HG03135 (cell line): ENCODE results near the gene RAB22A.

Experiments
- ATAC-seq: cut with Tn5 transposase; IDR thresholded peaks from one replicate; pipeline ENCODE4 v1.9.1; 2021; ENCODE audit warnings: mild to moderate bottlenecking, moderate library complexity; ENCODE audit not compliant: unreplicated experiment

Gene RAB22A

DNA sequence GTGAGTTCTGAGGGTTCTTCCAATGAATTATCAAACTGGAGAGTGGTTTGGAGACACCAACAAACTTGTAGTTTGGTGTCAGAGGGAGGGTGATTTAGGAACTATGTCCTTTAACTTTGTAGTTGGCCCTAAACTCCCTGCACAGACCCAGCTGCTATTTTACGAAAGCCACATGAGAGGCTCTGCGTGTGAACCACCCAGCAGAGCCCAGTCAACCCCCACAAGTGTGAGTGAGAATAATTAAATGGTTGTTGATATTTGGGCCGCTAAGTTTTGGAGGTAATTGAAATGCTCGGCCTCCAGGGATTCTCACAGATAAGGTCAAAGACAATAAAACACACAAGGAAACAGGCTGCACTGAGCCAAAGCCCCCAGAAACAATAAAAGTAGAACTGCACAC, 72.6 kb downstream of the RAB22A start:
- no peak for ATAC-seq

DNA sequence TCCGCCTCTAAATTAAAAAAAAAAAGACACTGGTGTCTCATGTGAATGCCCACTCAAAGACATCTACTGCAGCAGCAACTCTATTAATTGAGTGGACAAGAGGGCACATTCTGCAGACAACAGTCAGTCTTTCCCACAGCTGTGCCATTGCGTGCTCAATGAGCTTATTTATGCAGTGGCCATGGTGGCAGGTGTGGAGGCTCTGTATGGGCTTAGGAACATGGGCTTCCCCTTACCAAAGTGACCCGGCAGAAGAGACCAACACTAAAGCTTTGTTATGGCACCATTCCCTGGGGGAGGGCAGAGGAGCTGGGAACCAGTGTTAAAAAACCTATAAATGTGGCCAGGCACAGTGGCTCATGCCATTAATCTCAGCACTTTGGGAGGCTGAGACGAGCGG, 75.3 kb downstream of the RAB22A start:
- no peak for ATAC-seq

GRCh38 chr20:58388028-58388601, 78.6 kb downstream of the RAB22A start:
- ATAC-seq: no peak

DNA sequence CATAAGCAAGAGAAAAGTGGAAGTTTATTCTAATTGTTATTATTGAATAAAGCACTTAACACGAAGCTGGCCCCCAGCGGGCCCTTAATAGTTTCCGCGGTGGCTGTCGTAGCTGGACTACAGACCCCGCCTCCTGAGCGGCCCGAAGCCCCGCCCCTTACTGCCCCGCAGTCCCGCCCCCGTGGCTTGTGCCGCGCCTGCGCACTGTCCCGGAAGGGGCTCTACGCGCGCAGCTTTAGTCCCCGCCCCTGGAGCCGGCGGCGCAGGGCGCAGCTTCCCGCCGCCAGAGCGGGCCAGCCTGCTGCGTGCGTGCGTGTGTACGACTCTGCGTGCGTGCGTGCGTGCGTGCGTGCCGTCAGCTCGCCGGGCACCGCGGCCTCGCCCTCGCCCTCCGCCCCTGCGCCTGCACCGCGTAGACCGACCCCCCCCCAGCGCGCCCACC, 79.4 kb downstream of the RAB22A start, which contains the start of gene VAPB:
Gene VAPB, plus strand, starts transcription at position 348 of the 442 bp plus-strand sequence. CDS start 231 bp downstream, outside the sequence.
- peak; percentile 93 for ATAC-seq

GRCh38 chr20:58389324-58389967, 79.9 kb downstream of the RAB22A start:
- ATAC-seq: peak; percentile 40

GRCh38 chr20:58389968-58390658, 80.6 kb downstream of the RAB22A start:
- no peak for ATAC-seq

GRCh38 chr20:58390659-58391035, 81.1 kb downstream of the RAB22A start:
- no peak for ATAC-seq

- ATAC-seq: no peak
Observed at GRCh38 chr20:58392286-58392685, 82.8 kb downstream of the RAB22A start.

DNA sequence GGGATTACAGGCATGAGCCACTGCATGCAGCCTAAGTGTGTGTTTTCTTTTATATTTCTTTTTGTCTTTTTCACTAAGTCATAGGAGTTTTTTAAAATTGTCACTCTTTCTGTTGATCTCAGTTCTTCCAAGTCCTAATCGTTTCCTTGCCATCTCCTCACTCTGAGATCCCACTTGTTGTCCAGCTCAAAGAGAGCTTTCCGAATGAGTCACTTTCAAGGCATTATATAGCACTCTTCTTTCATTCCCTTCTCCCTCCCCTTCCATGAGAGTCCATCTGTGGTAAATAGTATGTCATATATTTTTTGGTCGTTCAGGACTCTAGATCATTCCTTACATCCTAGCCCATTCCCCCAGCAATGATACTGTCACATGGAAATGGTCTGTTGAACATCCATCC, 83.8 kb downstream of the RAB22A start:
- no peak for ATAC-seq

DNA sequence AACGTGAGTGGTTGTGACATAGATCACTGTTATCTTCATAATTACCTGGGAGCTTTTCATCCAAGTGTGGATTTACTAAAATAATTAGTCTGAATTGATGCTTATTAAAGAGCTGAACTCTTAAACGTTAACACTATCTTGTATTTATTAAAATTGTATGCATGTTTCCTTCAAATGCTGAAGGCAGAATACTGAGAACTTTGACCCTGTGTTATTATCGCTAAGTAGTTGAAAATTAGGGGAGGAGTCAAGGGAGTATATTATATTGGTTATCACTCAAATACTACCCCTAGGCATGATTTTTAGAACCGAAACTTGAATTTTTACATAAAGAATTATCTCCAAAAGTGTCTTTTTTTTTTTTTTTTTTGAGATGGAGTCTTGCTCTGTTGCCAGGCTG, 85.3 kb downstream of the RAB22A start:
- no peak for ATAC-seq

DNA sequence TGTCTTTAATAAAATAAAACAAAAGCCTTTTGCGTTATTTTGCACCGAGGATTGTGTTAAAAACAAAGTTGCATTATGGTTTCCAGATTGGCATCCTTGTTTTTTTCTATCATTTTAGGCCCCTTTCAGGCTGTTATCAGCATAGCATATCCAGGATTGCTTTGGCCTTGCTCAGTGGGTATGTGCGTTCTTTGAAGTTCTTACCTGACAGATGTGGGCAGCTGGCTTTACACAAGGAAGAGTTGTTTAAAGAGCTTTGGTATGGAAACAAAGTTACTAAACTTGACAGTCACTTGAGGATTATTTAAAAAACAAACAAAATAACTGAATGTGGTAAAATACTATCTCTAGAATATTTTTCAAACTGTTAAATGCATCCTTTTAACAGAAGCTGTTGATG, 86.1 kb downstream of the RAB22A start:
- no peak for ATAC-seq

DNA sequence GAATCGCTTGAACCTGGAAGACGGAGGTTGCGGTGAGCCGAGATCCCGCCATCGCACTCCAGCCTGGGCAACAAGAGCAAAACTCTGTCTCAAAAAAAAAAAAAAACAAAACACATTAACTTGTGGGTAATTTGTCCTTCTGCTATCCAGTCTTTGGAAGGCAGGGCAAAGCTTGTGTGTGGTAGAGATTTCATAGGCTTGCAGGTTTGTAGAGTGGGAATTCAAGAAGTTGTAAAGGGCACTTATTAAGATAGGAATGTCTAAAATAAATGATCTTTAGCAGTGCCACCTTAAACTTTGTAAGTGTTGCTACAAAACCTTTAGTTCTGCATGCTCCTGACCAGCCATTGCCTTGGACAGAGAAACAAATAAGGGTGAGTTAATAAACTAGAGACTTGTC, 87.9 kb downstream of the RAB22A start:
- no peak for ATAC-seq

- no peak for ATAC-seq
Observed at GRCh38 chr20:58398254-58398653, 88.7 kb downstream of the RAB22A start.

DNA sequence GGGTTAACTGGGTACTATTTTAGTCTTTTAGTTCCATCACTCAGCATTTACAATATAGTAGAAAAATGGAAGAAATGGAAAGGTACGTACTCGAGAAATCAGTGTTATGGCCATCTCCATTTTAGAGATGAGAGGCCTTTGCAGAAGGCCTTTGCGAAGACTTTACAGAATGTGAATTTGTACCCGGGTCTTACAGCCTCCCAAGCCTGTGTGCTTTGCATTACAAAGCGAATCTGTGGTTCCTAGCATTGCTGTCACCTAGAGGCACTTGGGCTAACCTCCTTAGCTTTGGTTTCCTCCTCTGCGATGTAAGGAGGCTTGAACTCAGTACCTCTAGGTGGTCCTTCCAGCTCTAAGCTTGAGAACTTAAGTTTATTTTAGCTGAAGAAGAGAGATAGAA, 90.4 kb downstream of the RAB22A start:
- ATAC-seq: no peak

DNA sequence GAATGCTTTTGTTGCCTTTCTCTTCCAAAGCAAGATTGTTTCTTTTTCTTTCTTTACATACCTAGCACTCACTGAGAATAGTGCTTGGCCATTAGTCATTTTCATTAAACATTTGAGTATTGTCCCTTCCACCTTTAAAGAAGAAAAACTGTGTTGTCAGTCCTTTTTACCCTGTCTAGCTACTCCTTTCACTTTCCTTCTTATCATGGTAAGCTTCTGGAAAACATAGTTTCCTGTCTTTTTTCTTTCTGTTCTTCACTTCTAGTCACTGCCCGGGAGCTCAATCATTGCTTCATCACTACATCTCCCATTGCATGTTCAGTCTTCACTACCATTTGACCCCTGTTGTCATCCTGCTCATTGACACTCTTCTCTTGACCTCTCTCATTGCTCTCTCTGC, 91.6 kb downstream of the RAB22A start:
- ATAC-seq: no peak

DNA sequence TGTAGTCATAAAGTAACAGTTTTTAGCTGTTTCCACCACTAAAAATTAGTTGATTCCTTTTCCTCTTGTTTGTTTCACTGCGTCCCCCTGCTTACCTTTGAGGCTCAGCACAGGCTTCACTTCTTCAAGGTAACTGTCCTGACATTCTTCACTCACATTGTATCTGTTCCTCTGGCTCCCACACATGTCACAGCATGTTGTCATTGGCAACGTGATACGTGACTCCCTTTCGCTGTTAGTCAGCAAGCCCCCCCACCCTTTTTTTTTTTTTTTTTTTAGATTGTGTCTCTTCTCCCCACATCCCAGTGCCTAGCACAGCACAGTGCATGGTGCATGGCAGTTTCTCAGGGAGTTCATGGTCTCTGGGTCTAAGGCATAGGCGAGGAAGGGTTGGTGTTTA, 92.8 kb downstream of the RAB22A start:
- ATAC-seq: no peak

GRCh38 chr20:58402827-58403226, 93.3 kb downstream of the RAB22A start:
- ATAC-seq: peak; percentile 65

DNA sequence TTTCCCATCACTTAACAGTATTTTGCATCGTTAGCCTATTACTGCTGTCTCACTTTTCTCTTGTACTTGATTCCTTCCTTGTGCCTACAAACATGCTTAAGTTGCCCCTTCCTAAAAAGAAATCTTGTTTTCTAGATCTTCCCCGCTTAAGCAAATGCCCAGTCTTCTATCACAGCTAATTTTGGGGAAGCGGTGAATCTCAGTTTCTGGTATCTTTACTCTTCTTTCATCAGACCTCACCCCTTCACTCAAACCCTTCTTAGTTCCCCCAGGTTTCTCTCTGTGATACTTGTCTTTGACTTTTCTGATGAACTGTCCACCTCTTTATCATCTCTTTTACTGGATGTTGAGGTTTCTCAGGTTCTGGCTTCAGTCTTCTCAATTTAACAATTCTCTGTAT, 93.8 kb downstream of the RAB22A start:
- no peak for ATAC-seq

DNA sequence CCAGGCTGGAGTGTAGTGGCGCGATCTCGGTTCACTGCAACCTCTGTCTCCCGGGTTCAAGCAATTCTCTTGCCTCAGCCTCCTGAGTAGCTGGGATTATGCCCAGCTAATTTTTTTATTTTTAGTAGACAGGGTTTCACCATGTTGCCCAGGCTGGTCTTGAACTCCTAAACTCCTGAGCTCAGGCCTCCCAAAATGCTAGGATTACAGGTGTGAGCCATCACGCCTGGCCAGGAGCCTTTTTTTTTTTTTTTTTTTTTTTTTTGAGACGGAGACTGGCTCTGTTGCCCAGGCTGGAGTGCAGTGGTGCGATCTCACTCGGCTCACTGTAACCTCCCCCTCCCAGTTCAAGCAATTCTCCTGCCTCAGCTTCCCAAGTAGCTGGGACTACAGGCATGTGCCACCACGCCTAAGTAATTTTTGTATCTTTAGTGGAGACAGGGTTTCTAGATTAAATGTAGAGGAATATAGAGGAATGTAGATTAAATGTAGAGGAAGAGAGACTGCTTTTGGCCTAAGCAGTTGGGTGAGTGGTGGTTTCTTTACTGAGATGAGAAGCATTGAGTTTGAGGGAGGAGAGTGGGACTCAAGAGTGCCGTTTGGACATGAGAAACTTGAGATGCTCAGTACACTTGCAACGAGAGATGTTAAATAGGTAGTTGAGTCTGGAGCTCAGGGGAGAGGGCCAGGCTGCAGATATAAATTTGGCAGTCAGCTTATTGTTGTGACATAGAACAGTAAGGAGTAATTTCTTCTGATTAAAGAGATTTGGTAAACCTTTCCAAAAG, 96.2 kb downstream of the RAB22A start:
- ATAC-seq: no peak

DNA sequence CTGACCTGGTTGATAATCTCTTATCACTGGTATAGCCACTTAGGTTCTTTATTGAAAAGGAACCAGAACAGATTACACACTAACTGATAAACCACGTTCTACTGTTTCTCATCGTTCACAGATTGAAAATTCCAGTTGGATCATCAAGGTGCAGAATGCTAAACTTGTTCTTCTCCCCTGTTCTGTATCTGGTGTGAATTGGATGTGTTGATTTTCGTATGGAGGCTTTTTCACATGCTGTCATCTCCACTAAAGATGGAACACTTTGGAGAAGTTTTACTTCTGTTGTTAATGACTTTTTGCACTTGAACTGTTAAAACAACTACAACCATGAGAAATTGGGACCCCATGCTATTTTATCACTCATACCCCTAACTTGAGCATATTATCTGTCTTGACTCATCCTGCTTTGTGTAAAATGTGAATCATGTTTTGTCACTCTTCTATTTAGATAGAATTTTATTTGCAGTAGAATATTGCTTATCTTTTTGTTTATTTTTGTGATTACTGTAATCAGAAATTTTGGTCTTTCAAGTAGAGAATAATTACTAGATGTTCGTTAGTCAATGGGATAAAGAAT, 97.0 kb downstream of the RAB22A start:
- no peak for ATAC-seq

- no peak for ATAC-seq
Observed at GRCh38 chr20:58407201-58407873, 97.8 kb downstream of the RAB22A start.
